ENCODE measurements around the gene MARCKS. TPM values are rescaled to one million over a fixed set of nuclear protein-coding genes. Genes with fewer than 3 reads are reported as not detected.

The MARCKS gene
- total and polyA plus RNA-seq, 7 experiments from 2014 or later: 0.05 to 31.6 (median 4.7) TPM; not detected in 2

GRCh38 chr6:113821445-113821844 lies 35.7 kb upstream of the MARCKS start:
- no peak overlapping the region for H3K27ac ChIP-seq (ENCODE audit: low read depth, low read length)
- Mint-ChIP-seq H3K9me3 (peaks cover 0 to 3% (median 0%) of the 10 kb centered on the region in 11 donors), H3K36me3 (no peaks in the 10 kb centered on the region), H3K27me3 (peaks cover 8 to 20% (median 15%) of the 10 kb centered on the region in 5 donors), H3K4me3 (no peak overlapping the region), H3K4me1 (peaks cover 0 to 3% (median 0%) of the 10 kb centered on the region in 7 donors), H3K27ac (no peak overlapping the region)
- POLR2A ChIA-PET: no interaction called here
- CTCF ChIA-PET: no interaction called here
- no peaks in the 10 kb centered on the region for H3K36me3 ChIP-seq (ENCODE audit: control insufficient read depth in 2 of 3, insufficient read depth in 3 of 3, low read length in 3 of 3)
- intact Hi-C loops (cut with micrococcal nuclease): no loop called here
- H3K27me3 ChIP-seq (ENCODE audit: control insufficient read depth in 2 of 2, insufficient read depth in 2 of 2, low read length in 2 of 2): no peaks in the 10 kb centered on the region
- ATAC-seq (no peak), DNase-seq (no peak)
- no peak overlapping the region for H3K4me3 ChIP-seq (ENCODE audit: low read length)
- H3K9me3 ChIP-seq (ENCODE audit: control insufficient read depth in 2 of 3, low read length in 3 of 3): no peaks in the 10 kb centered on the region
- no peaks in the 10 kb centered on the region for H3K4me1 ChIP-seq (ENCODE audit: control insufficient read depth in 2 of 2, insufficient read depth in 2 of 2, low read length in 2 of 2)

GRCh38 chr6:113823916-113824315 lies 33.2 kb upstream of the MARCKS start:
- Histone ChIP-seq H3K4me1 (ENCODE audit: control insufficient read depth in 2 of 2, insufficient read depth in 2 of 2, low read length in 2 of 2) (no peaks in the 10 kb centered on the region), H3K27me3 (ENCODE audit: control insufficient read depth in 2 of 2, insufficient read depth in 2 of 2, low read length in 2 of 2) (no peaks in the 10 kb centered on the region), H3K4me3 (ENCODE audit: low read length) (no peak overlapping the region), H3K27ac (ENCODE audit: low read depth, low read length) (no peak overlapping the region), H3K9me3 (ENCODE audit: control insufficient read depth in 2 of 3, low read length in 3 of 3) (no peaks in the 10 kb centered on the region), H3K36me3 (ENCODE audit: control insufficient read depth in 2 of 3, insufficient read depth in 3 of 3, low read length in 3 of 3) (no peaks in the 10 kb centered on the region)
- DNase-seq (no peak), ATAC-seq (no peak)
- CTCF ChIA-PET: interaction anchor here (0.6 kb wide), 1 partner anchor 28 kb away, joined by 3 read pairs; no protein-coding TSS in a partner anchor
- intact Hi-C loops (cut with micrococcal nuclease): no loop called here
- Mint-ChIP-seq H3K27ac (no peak overlapping the region), H3K27me3 (peaks cover 8 to 30% (median 17%) of the 10 kb centered on the region in 5 donors), H3K4me3 (no peak overlapping the region), H3K36me3 (no peaks in the 10 kb centered on the region), H3K9me3 (peaks cover 0 to 5% (median 0%) of the 10 kb centered on the region in 11 donors), H3K4me1 (peaks cover 0 to 3% (median 0%) of the 10 kb centered on the region in 7 donors)
- POLR2A ChIA-PET: no interaction called here

- no peak for ATAC-seq
- H3K9me3 Mint-ChIP-seq: peaks cover 0 to 5% (median 0%) of the 10 kb centered on the region in 11 donors
Observed at GRCh38 chr6:113824411-113824810, 32.7 kb upstream of the MARCKS start.

GRCh38 chr6:113824866-113825265 lies 32.3 kb upstream of the MARCKS start:
- no peaks in the 10 kb centered on the region for H3K36me3 Mint-ChIP-seq
- H3K4me3 ChIP-seq (ENCODE audit: low read length): no peak overlapping the region
- H3K9me3 Mint-ChIP-seq: peaks cover 0 to 5% (median 0%) of the 10 kb centered on the region in 11 donors
- H3K9me3 ChIP-seq (ENCODE audit: control insufficient read depth in 2 of 3, low read length in 3 of 3): no peaks in the 10 kb centered on the region
- intact Hi-C loops (cut with micrococcal nuclease): no loop called here
- H3K4me1 ChIP-seq (ENCODE audit: control insufficient read depth in 2 of 2, insufficient read depth in 2 of 2, low read length in 2 of 2): no peaks in the 10 kb centered on the region
- H3K27me3 Mint-ChIP-seq: peaks cover 12 to 37% (median 17%) of the 10 kb centered on the region in 5 donors
- ChIA-PET POLR2A (no interaction called here), CTCF (no interaction called here)
- H3K36me3 ChIP-seq (ENCODE audit: control insufficient read depth in 2 of 3, insufficient read depth in 3 of 3, low read length in 3 of 3): no peaks in the 10 kb centered on the region
- no peak for ATAC-seq
- H3K27ac ChIP-seq (ENCODE audit: low read depth, low read length): no peak overlapping the region
- H3K4me1 Mint-ChIP-seq: peaks cover 0 to 3% (median 0%) of the 10 kb centered on the region in 7 donors
- H3K4me3 Mint-ChIP-seq: no peak overlapping the region
- no peak overlapping the region for H3K27ac Mint-ChIP-seq
- no peaks in the 10 kb centered on the region for H3K27me3 ChIP-seq (ENCODE audit: control insufficient read depth in 2 of 2, insufficient read depth in 2 of 2, low read length in 2 of 2)
- no peak for DNase-seq

More at GRCh38 chr6:113824411-113824810, 32.7 kb upstream of the MARCKS start:
- ChIA-PET CTCF (no interaction called here), POLR2A (no interaction called here)
- Mint-ChIP-seq H3K27ac (no peak overlapping the region), H3K4me3 (no peak overlapping the region), H3K4me1 (peaks cover 0 to 3% (median 0%) of the 10 kb centered on the region in 7 donors), H3K27me3 (peaks cover 8 to 33% (median 17%) of the 10 kb centered on the region in 5 donors), H3K36me3 (no peaks in the 10 kb centered on the region)
- H3K4me3 ChIP-seq (ENCODE audit: low read length): no peak overlapping the region
- intact Hi-C loops (cut with micrococcal nuclease): no loop called here
- no peak overlapping the region for H3K27ac ChIP-seq (ENCODE audit: low read depth, low read length)
- no peaks in the 10 kb centered on the region for H3K4me1 ChIP-seq (ENCODE audit: control insufficient read depth in 2 of 2, insufficient read depth in 2 of 2, low read length in 2 of 2)
- H3K9me3 ChIP-seq (ENCODE audit: control insufficient read depth in 2 of 3, low read length in 3 of 3): no peaks in the 10 kb centered on the region
- no peaks in the 10 kb centered on the region for H3K27me3 ChIP-seq (ENCODE audit: control insufficient read depth in 2 of 2, insufficient read depth in 2 of 2, low read length in 2 of 2)
- DNase-seq: no peak
- H3K36me3 ChIP-seq (ENCODE audit: control insufficient read depth in 2 of 3, insufficient read depth in 3 of 3, low read length in 3 of 3): no peaks in the 10 kb centered on the region

- Mint-ChIP-seq H3K27ac (no peak overlapping the region), H3K9me3 (peaks cover 0 to 5% (median 0%) of the 10 kb centered on the region in 11 donors), H3K4me3 (no peak overlapping the region), H3K36me3 (no peaks in the 10 kb centered on the region), H3K4me1 (peaks cover 0 to 3% (median 0%) of the 10 kb centered on the region in 7 donors), H3K27me3 (peaks cover 12 to 34% (median 14%) of the 10 kb centered on the region in 5 donors)
- no peaks in the 10 kb centered on the region for H3K4me1 ChIP-seq (ENCODE audit: control insufficient read depth in 2 of 2, insufficient read depth in 2 of 2, low read length in 2 of 2)
- H3K9me3 ChIP-seq (ENCODE audit: control insufficient read depth in 2 of 3, low read length in 3 of 3): no peaks in the 10 kb centered on the region
- no peaks in the 10 kb centered on the region for H3K27me3 ChIP-seq (ENCODE audit: control insufficient read depth in 2 of 2, insufficient read depth in 2 of 2, low read length in 2 of 2)
- H3K36me3 ChIP-seq (ENCODE audit: control insufficient read depth in 2 of 3, insufficient read depth in 3 of 3, low read length in 3 of 3): no peaks in the 10 kb centered on the region
- DNase-seq (no peak), ATAC-seq (no peak)
- intact Hi-C loops (cut with micrococcal nuclease): no loop called here
- ChIA-PET CTCF (no interaction called here), POLR2A (no interaction called here)
- H3K27ac ChIP-seq (ENCODE audit: low read depth, low read length): no peak overlapping the region
- H3K4me3 ChIP-seq (ENCODE audit: low read length): no peak overlapping the region
Observed at GRCh38 chr6:113825781-113826180, 31.4 kb upstream of the MARCKS start.

- H3K27me3 Mint-ChIP-seq: peaks cover 5 to 27% (median 7%) of the 10 kb centered on the region in 5 donors
- ATAC-seq (no peak), DNase-seq (no peak)
- H3K4me3 Mint-ChIP-seq: no peak overlapping the region
- H3K9me3 Mint-ChIP-seq: peaks cover 0 to 3% (median 0%) of the 10 kb centered on the region in 11 donors
- H3K4me3 ChIP-seq (ENCODE audit: low read length): no peak overlapping the region
- H3K27me3 ChIP-seq (ENCODE audit: control insufficient read depth in 2 of 2, insufficient read depth in 2 of 2, low read length in 2 of 2): no peaks in the 10 kb centered on the region
- no peaks in the 10 kb centered on the region for H3K4me1 Mint-ChIP-seq
- H3K36me3 ChIP-seq (ENCODE audit: control insufficient read depth in 2 of 3, insufficient read depth in 3 of 3, low read length in 3 of 3): no peaks in the 10 kb centered on the region
- intact Hi-C loops (cut with micrococcal nuclease): no loop called here
- H3K27ac Mint-ChIP-seq: no peak overlapping the region
- H3K9me3 ChIP-seq (ENCODE audit: control insufficient read depth in 2 of 3, low read length in 3 of 3): no peaks in the 10 kb centered on the region
- H3K27ac ChIP-seq (ENCODE audit: low read depth, low read length): no peak overlapping the region
- ChIA-PET CTCF (no interaction called here), POLR2A (no interaction called here)
- H3K36me3 Mint-ChIP-seq: no peaks in the 10 kb centered on the region
- no peaks in the 10 kb centered on the region for H3K4me1 ChIP-seq (ENCODE audit: control insufficient read depth in 2 of 2, insufficient read depth in 2 of 2, low read length in 2 of 2)
Observed at GRCh38 chr6:113828984-113829695, 28.0 kb upstream of the MARCKS start.

- Histone ChIP-seq H3K27ac (ENCODE audit: low read depth, low read length) (no peak overlapping the region), H3K4me3 (ENCODE audit: low read length) (no peak overlapping the region), H3K9me3 (ENCODE audit: control insufficient read depth in 2 of 3, low read length in 3 of 3) (no peaks in the 10 kb centered on the region), H3K27me3 (ENCODE audit: control insufficient read depth in 2 of 2, insufficient read depth in 2 of 2, low read length in 2 of 2) (no peaks in the 10 kb centered on the region), H3K4me1 (ENCODE audit: control insufficient read depth in 2 of 2, insufficient read depth in 2 of 2, low read length in 2 of 2) (no peaks in the 10 kb centered on the region), H3K36me3 (ENCODE audit: control insufficient read depth in 2 of 3, insufficient read depth in 3 of 3, low read length in 3 of 3) (no peaks in the 10 kb centered on the region)
- no peaks in the 10 kb centered on the region for H3K36me3 Mint-ChIP-seq
- ATAC-seq (no peak), DNase-seq (no peak)
- H3K9me3 Mint-ChIP-seq: peaks cover 0 to 3% (median 0%) of the 10 kb centered on the region in 11 donors
- H3K27ac Mint-ChIP-seq: no peak overlapping the region
- H3K4me3 Mint-ChIP-seq: no peak overlapping the region
- intact Hi-C loops (cut with micrococcal nuclease): no loop called here
- H3K27me3 Mint-ChIP-seq: peaks cover 5 to 27% (median 7%) of the 10 kb centered on the region in 5 donors
- CTCF ChIA-PET: no interaction called here
- POLR2A ChIA-PET: no interaction called here
- no peaks in the 10 kb centered on the region for H3K4me1 Mint-ChIP-seq
Observed at GRCh38 chr6:113829696-113830045, 27.5 kb upstream of the MARCKS start.

Measured in naive thymus-derived CD4-positive, alpha-beta T cell (primary cell).